Adrenal gland (tissue), 12 donors: Measurements from ENCODE around the gene LCMT1. TPM values are rescaled to one million over a fixed set of nuclear protein-coding genes. Genes with fewer than 3 reads are reported as not detected.

Experiments used
- DNase-seq, 7 donors: peaks; one replicate each; pipeline ENCODE4 v3.0.0-alpha.2; 2019 to 2020
- H3K27ac ChIP-seq, 5 donors: fragments of 200-600 bp; sonication (generic) in 4 of 5; 1 replicate in 3 of 5; 2 replicates in 2 of 5; pipeline versions ENCODE4 v1.5.1 to v1.8.0; 2016 to 2020; ENCODE audit warnings: mild to moderate bottlenecking in 1 of 5
- H3K27me3 ChIP-seq: fragments of 200-600 bp; 2 replicates; pipeline ENCODE4 v1.8.0; 2021
- H3K36me3 ChIP-seq, 2 donors: fragments of 200-600 bp; replicated peaks in 1 of 2; 1 replicate in 1 of 2; 2 replicates in 1 of 2; pipeline versions ENCODE4 v1.5.1 to v1.8.0; 2018 to 2022
- H3K4me1 ChIP-seq, 2 donors: fragments of 200-600 bp; replicated peaks in 1 of 2; 1 replicate in 1 of 2; 2 replicates in 1 of 2; pipeline versions ENCODE4 v1.5.1 to v1.8.0; 2018 to 2021
- H3K4me3 ChIP-seq, 4 donors: fragments of 200-600 bp; sonication (generic) in 3 of 4; one replicate each; pipeline ENCODE4 v1.5.1; 2016 to 2018
- H3K9me3 ChIP-seq, 3 donors: fragments of 200-600 bp; sonication (generic) in 1 of 3; replicated peaks in 1 of 3; 1 replicate in 2 of 3; 2 replicates in 1 of 3; pipeline versions ENCODE4 v1.5.1 to v1.8.0; 2016 to 2021
- POLR2A ChIP-seq, 2 donors: fragments of 450-650 bp; IDR thresholded peaks; one replicate each; pipeline ENCODE4 v1.6.1; 2017; ENCODE audit warnings: antibody characterized with exemption in 2 of 2, mild to moderate bottlenecking in 2 of 2, moderate library complexity in 1 of 2
- WGBS, 4 donors: extraction: QIAGEN DNeasy Blood & Tissue Kit in 2 of 4; methylation state at CpG; one replicate each; pipeline versions ENCODE4 v1.1.5 to v1.1.7; 2013 to 2017; 5-methylcytosine and 5-hydroxymethylcytosine counted together
- intact Hi-C, 2 donors: fragments of 100-400 bp; cut with DNase I; formaldehyde crosslinking; loops; one replicate each; pipeline versions ENCODE4 v1.14.1 to v1.15.0; 2022 to 2023
- polyA plus RNA-seq, 3 donors: library from polyadenylated mRNA; stranded (reverse); fragments of 200-250 nt in 2 of 3; fragments of 350-450 nt in 1 of 3; fragmentation: Illumina TruSeq in 1 of 3; extraction: RNeasy Lipid Tissue Mini Kit (QIAGEN cat#74804) in 1 of 3; gene quantifications; one replicate each; pipeline ENCODE4 v1.2.3, GENCODE V29; 2013 to 2014
- total RNA-seq, 9 donors: library from RNA; depleted of rRNA in 4 of 9; stranded (reverse); fragments of >200 nt in 4 of 9; fragments of 120-200 nt in 1 of 9; fragmentation: NEBNext Ultra II Directional in 1 of 9; extraction: Animal tissue kit (Norgen Biotek cat#: 25700) in 1 of 9; gene quantifications; one replicate each; pipeline versions ENCODE4 v1.1.0 to v1.2.4, GENCODE V29; 2013 to 2023
- TF ChIP-seq, protein P1 (sequence below), 6 experiments: fragments of 450-650 bp in 4 of 6; fragments of 200-600 bp in 2 of 6; sonication (generic) in 1 of 6; IDR thresholded peaks; 1 replicate in 5 of 6; 2 replicates in 1 of 6; pipeline versions ENCODE4 v1.5.1 to v1.8.0; 2016 to 2021; ENCODE audit warnings: antibody characterized with exemption in 6 of 6, mild to moderate bottlenecking in 2 of 6, moderate library complexity in 1 of 6
- donor health status: healthy with polysubstance abuse.
- donor health status: Bipolar disorder and iron deficiency.
- donor health status: DM: yes; HTN: yes; CAD: no.
- donor health status: DM: no; HTN: no; CAD: no.
- donor health status: DM: no; HTN: no; CAD: no.
- donor health status: DM: yes; HTN: yes; CAD: no.

The LCMT1 gene
- total and polyA plus RNA-seq, 12 donors, result 28.1 to 60.3 (median 43.5) TPM

DNA sequence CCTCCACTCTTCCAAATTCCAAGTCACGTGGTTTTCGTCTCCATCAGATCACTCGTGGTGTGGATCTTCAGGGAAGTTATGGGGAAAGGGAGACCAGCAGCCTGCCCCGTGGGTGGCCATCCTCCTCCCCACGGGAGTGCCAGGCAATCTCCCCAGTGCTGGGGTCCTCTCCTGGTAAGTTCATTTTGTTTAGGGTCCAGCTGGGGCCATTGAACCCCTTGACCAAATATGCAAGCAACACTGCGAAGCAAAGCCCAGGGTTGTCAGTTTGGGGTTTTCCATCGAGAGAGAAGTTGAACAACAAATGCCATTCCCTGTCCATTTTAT, 4.1 kb upstream of the LCMT1 start:
- peak overlapping the region in 2 of 4 donors; percentile 62 to 80 for H3K4me3 ChIP-seq
- TF ChIP-seq POLR2A (IDR thresholded peaks at IDR 0.05), result no peak
- TF ChIP-seq, protein P1, sequence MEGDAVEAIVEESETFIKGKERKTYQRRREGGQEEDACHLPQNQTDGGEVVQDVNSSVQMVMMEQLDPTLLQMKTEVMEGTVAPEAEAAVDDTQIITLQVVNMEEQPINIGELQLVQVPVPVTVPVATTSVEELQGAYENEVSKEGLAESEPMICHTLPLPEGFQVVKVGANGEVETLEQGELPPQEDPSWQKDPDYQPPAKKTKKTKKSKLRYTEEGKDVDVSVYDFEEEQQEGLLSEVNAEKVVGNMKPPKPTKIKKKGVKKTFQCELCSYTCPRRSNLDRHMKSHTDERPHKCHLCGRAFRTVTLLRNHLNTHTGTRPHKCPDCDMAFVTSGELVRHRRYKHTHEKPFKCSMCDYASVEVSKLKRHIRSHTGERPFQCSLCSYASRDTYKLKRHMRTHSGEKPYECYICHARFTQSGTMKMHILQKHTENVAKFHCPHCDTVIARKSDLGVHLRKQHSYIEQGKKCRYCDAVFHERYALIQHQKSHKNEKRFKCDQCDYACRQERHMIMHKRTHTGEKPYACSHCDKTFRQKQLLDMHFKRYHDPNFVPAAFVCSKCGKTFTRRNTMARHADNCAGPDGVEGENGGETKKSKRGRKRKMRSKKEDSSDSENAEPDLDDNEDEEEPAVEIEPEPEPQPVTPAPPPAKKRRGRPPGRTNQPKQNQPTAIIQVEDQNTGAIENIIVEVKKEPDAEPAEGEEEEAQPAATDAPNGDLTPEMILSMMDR (IDR thresholded peaks at IDR 0.05), result no peak
- no peaks in the 10 kb centered on the region for H3K36me3 ChIP-seq
- H3K9me3 ChIP-seq, result no peaks in the 10 kb centered on the region
- peak overlapping the region in 4 of 5 donors; percentile 84 to 96 (median 90) for H3K27ac ChIP-seq
- WGBS, 4 donors, result 47 to 54% (median 50%) methylated on average over 7 of the region's 7 CpGs
- no peaks in the 10 kb centered on the region for H3K27me3 ChIP-seq
- intact Hi-C loops, result loop anchor here in 1 of 2 donors (5.0 kb wide), 1 partner anchor 45 kb away; no protein-coding TSS in a partner anchor
- H3K4me1 ChIP-seq, result peaks cover 17 to 36% of the 10 kb centered on the region in 2 donors
- peak in 2 of 7 donors; percentile 22 to 28 for DNase-seq

DNA sequence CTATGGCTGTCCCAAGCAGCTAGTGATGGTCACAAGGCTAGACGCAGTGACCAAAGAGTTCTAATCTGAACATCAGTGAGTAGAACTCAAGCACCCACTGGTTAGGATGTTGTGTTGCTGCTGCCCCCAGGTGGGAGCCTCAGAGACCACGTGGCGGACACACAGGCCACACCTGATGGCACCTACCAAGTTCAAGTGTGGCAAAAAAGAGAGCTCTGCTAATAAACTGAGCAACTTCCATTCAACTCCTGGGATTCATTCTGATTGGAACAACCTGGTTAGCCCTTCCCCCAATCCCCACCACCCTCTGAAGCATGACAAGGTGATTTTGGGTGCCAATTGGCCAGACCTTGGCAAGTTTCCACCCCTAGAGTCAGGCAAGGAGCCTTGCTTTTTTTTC, 3.5 kb upstream of the LCMT1 start:
- peak in 1 of 7 donors; percentile 20 for DNase-seq
- intact Hi-C loops, result loop anchor here in 1 of 2 donors (5.0 kb wide), 1 partner anchor 46 kb away; no protein-coding TSS in a partner anchor
- TF ChIP-seq POLR2A (IDR thresholded peaks at IDR 0.05), result no peak
- TF ChIP-seq, protein P1 (IDR thresholded peaks at IDR 0.05), result no peak
- no peak overlapping the region for H3K27ac ChIP-seq
- peaks cover 18 to 42% of the 10 kb centered on the region in 2 donors for H3K4me1 ChIP-seq
- H3K4me3 ChIP-seq, result no peak overlapping the region
- H3K36me3 ChIP-seq, result no peaks in the 10 kb centered on the region
- H3K27me3 ChIP-seq, result no peaks in the 10 kb centered on the region
- no peaks in the 10 kb centered on the region for H3K9me3 ChIP-seq
- WGBS, 4 donors, result 74 to 89% (median 81%) methylated on average over 3 of the region's 3 CpGs

DNA sequence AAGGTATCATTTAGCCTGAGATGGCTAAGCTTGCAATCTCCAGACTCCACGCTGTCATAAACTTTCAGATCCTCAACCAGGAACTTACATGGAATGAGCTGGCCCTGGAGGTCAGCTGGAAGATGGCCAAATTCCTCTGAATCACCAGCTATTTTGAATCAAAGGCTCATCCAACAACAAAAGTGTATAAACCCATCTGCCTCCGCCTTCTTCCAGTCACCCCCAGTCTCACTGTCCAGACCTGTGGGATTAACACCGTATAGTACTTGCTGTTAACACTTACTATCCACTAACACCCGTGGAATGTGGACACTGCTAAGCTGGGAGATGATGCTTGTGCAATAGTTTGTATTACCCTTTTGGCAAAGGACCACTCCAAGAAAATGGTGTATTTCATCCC, 1.9 kb upstream of the LCMT1 start:
- peak overlapping the region; percentile 66 to 87 (median 81) for H3K27ac ChIP-seq
- H3K4me3 ChIP-seq, result no peak overlapping the region
- DNase-seq, result peak; percentile 82 to 95 (median 91)

DNA sequence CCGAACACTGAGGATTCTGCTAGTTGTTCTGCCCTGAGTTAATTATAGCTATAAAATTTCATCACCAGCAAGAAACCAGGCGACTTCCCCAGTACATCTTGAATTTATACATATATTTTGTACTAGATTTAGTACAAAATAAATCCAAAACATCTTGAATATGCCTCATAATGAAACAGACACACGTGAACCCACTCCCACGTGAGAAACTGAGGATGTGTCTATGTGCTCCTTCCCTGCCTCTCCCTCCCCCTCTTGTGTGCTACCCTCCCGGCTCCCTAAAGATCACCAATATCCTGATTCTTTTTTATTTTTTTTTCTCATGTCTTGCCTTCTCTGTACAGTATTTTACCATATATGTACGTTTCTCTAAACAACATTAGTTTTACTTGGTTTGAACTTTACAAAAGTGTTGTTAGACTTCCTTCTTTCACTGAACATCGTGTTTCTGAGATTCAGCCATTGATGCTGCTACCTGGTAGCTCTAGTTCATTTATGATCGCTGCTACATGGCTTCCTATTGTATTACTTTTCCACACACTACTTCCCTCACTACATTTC, 1.1 kb upstream of the LCMT1 start:
- H3K36me3 ChIP-seq, result no peaks in the 10 kb centered on the region
- H3K27me3 ChIP-seq, result no peaks in the 10 kb centered on the region
- 26 to 36% (median 35%) methylated on average over 8 of the region's 8 CpGs for WGBS, 4 donors
- peaks cover 18 to 50% of the 10 kb centered on the region in 2 donors for H3K4me1 ChIP-seq
- intact Hi-C loops, result no loop called here
- no peak for DNase-seq
- H3K4me3 ChIP-seq, result peak overlapping the region in 2 of 4 donors; percentile 78 to 84
- no peaks in the 10 kb centered on the region for H3K9me3 ChIP-seq
- no peak for TF ChIP-seq POLR2A (IDR thresholded peaks at IDR 0.05)
- TF ChIP-seq, protein P1 (IDR thresholded peaks at IDR 0.05), result no peak
- peak overlapping the region; percentile 70 to 87 (median 81) for H3K27ac ChIP-seq

More for the DNA sequence above, 1.9 kb upstream of the LCMT1 start:
- 28 to 39% (median 32%) methylated on average over 4 of the region's 4 CpGs for WGBS, 4 donors
- Histone ChIP-seq H3K36me3 (no peaks in the 10 kb centered on the region), H3K4me1 (peaks cover 18 to 50% of the 10 kb centered on the region in 2 donors), H3K9me3 (no peaks in the 10 kb centered on the region), H3K27me3 (no peaks in the 10 kb centered on the region)
- intact Hi-C loops, result loop anchor here in 1 of 2 donors (5.0 kb wide), 1 partner anchor 47 kb away; no protein-coding TSS in a partner anchor
- TF ChIP-seq, protein P1 (IDR thresholded peaks at IDR 0.05), result no peak
- peak in 1 of 2 donors; percentile 62 for TF ChIP-seq POLR2A (IDR thresholded peaks at IDR 0.05)
